A673 (cell line): ENCODE data around the gene SLC17A7.

Source experiments
- CTCF ChIP-seq: fragments of 300-800, 200-600 bp; sonication (generic); conservative IDR thresholded peaks from 2 replicates; pipeline ENCODE4 v1.5.1; 2017; ENCODE audit warnings: low read depth, mild to moderate bottlenecking, antibody characterized with exemption, low read length, moderate library complexity, mixed read lengths
- EZH2 ChIP-seq: fragments of 200-600 bp; sonication (generic); IDR thresholded peaks from 2 replicates; pipeline ENCODE4 v1.6.1; 2017; ENCODE audit warnings: borderline replicate concordance, low read depth, mild to moderate bottlenecking, mixed read lengths, antibody characterized with exemption, low read length; ENCODE audit not compliant: poor library complexity, severe bottlenecking

- TF ChIP-seq CTCF (no peak), EZH2 (no peak)
These were observed 11.9 kb upstream of the SLC17A7 start, which contains the start of gene ALDH16A1 for GRCh38 chr19:49453013-49453756.
